ENCODE measurements around the gene F7.

DNA sequence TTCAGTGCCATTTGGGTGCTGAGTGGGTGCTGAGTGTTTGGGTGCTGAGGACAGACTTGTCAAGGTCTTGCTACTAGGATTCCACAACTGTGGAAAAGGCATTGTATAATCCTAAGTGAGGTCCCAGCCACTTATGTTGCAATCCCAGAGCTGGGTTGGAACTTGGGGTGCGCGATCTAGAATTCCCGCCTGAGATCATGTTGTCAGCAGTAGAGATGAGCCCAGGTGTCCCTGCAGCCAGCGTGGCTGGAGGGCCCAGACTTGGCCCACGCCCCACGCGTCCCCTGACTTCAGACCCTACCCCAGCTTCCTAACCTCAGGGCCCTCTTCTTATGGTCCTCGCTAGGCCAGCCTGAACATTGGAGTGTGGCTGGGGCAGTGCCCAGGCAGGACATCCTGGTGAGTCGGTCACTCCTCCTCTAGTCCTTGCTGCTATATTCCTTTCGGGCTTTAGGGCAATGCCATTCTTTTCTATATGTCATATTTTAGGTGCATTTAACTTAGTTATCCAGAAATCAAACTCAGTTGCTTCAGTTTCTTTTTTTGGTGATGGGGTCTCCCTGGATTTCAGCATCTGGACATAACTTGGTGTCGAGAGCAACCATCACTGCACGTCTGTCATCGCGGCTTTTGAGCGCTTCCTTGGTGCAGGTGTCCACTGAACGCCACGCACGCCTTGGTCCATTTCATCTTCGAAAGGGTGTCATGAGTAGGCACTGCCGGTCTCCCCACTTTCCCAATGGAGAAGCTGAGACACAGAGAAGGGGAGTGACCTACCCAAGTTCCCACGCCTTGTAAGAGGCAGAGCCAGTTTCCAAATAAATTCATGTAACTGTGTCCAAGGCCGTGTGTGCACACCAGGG, 46.4 kb upstream of the F7 start:
- TF ChIP-seq, protein P1, sequence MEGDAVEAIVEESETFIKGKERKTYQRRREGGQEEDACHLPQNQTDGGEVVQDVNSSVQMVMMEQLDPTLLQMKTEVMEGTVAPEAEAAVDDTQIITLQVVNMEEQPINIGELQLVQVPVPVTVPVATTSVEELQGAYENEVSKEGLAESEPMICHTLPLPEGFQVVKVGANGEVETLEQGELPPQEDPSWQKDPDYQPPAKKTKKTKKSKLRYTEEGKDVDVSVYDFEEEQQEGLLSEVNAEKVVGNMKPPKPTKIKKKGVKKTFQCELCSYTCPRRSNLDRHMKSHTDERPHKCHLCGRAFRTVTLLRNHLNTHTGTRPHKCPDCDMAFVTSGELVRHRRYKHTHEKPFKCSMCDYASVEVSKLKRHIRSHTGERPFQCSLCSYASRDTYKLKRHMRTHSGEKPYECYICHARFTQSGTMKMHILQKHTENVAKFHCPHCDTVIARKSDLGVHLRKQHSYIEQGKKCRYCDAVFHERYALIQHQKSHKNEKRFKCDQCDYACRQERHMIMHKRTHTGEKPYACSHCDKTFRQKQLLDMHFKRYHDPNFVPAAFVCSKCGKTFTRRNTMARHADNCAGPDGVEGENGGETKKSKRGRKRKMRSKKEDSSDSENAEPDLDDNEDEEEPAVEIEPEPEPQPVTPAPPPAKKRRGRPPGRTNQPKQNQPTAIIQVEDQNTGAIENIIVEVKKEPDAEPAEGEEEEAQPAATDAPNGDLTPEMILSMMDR (conservative IDR thresholded peaks at IDR 0.05; ENCODE audit: low read depth, low read length), result no peak
- no peak for TF ChIP-seq EZH2phosphoT487 (IDR thresholded peaks at IDR 0.05; ENCODE audit: borderline replicate concordance, low read length)
- no peak for TF ChIP-seq EZH2 (IDR thresholded peaks at IDR 0.05; ENCODE audit: low read length, unreplicated experiment)

Data from PC-3 (cell line).